ENCODE results near the gene DNAH8. TPM values are rescaled to one million over a fixed set of nuclear protein-coding genes. Genes with fewer than 3 reads are reported as not detected.

Gene DNAH8
- total RNA-seq, 1 experiment from 2014 or later: not detected

GRCh38 chr6:38784506-38785235 lies 69.6 kb downstream of the DNAH8 start:
- Histone ChIP-seq H3K4me2 (ENCODE audit: low read length) (no peak overlapping the region), H3K27ac (ENCODE audit: low read depth, low read length) (no peak overlapping the region), H3K27me3 (ENCODE audit: insufficient read depth, low read length) (peaks cover 9% of the 10 kb centered on the region; the same call in 1 of the 2 replicates), H3K36me3 (ENCODE audit: control insufficient read depth in 1 of 2, insufficient read depth in 2 of 2, low read length in 2 of 2) (no peaks in the 10 kb centered on the region), H3K79me2 (ENCODE audit: insufficient read depth, low read length) (no peaks in the 10 kb centered on the region), H3K9ac (ENCODE audit: low read length) (no peak overlapping the region), H3K9me2 (ENCODE audit: insufficient read depth) (no peaks in the 10 kb centered on the region), H3K4me3 (replicated peaks in 1 of 2; ENCODE audit: low read depth in 1 of 2, low read length in 2 of 2) (no peak overlapping the region), H4K20me1 (ENCODE audit: insufficient read depth) (no peaks in the 10 kb centered on the region), H3K4me1 (ENCODE audit: control insufficient read depth in 1 of 2, insufficient read depth in 2 of 2, low read length in 2 of 2) (no peaks in the 10 kb centered on the region), H3K9me3 (ENCODE audit: control insufficient read depth in 1 of 2, insufficient read depth in 1 of 2, low read depth in 1 of 2, low read length in 2 of 2) (no peaks in the 10 kb centered on the region), H2AFZ (ENCODE audit: low read depth, low read length, poor library complexity, severe bottlenecking) (no peak overlapping the region)
- CTCF ChIA-PET: interaction anchor here (2.2 kb wide), 1 partner anchor 11 kb away, joined by 11 read pairs; no protein-coding TSS in a partner anchor
- intact Hi-C loops (cut with micrococcal nuclease): no loop called here
- DNase-seq (ENCODE audit: low read depth, low spot score): no peak
- TF ChIP-seq CBX3 (IDR thresholded peaks at IDR 0.05; ENCODE audit: low read depth) (no peak), YY1 (IDR thresholded peaks at IDR 0.05; ENCODE audit: extremely low read depth, insufficient replicate concordance, low read depth, low read length) (no peak), ZBTB33 (IDR thresholded peaks at IDR 0.05; ENCODE audit: extremely low read depth, insufficient replicate concordance, low read length) (no peak), POLR2A (IDR thresholded peaks at IDR 0.05; ENCODE audit: borderline replicate concordance, extremely low read depth, insufficient read depth, insufficient read length) (no peak), CEBPB (IDR thresholded peaks at IDR 0.05; ENCODE audit: low read depth) (no peak), ZNF274 (IDR thresholded peaks at IDR 0.05; ENCODE audit: low read depth, low read length) (no peak), TCF7L2 (IDR thresholded peaks at IDR 0.05; ENCODE audit: borderline replicate concordance, extremely low read depth, insufficient read depth, insufficient read length) (no peak), FOSL1 (IDR thresholded peaks at IDR 0.05; ENCODE audit: low read depth) (no peak)
- no TSS peak for BruUV-seq (replicated peaks)
- RAD21 ChIA-PET (ENCODE audit: low non-redundant PET in 1 of 2, low total read pairs in 2 of 2, uncharacterized antibody in 2 of 2, unreplicated experiment in 2 of 2): no interaction called here
- no peak for ATAC-seq
- POLR2A ChIA-PET: no interaction called here
